Measurements from ENCODE around the gene SPATA1. TPM values are rescaled to one million over a fixed set of nuclear protein-coding genes. Genes with fewer than 3 reads are reported as not detected.

SPATA1 gene
- total and polyA plus RNA-seq, 2 of the 8 experiments (the other 6 are each of a cell fraction or from before 2014, with no cell fraction given), result 0.51 to 1.1 TPM

DNA sequence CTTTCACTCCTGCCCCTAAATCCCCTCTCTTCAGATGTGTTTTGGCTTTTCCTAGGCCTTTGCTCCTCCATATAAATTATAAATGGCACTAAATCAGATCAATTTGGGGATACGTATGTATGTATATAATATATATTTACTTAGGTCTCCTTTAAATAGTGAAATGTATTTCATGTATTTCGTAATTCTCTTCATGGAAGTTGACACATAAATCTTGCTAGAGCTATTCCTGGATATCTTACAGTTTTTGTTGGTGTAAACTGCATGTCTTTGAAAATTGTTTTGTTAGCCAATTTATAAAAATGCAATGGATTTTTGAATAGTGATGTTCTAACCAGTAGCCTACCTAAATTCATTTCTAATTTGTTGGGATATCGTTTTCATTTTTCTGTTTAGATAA lies 18.1 kb upstream of the SPATA1 start (continued):
- TF ChIP-seq MAFK (IDR thresholded peaks at IDR 0.05; ENCODE audit: low read depth, low read length) (no peak), SAP30 (IDR thresholded peaks at IDR 0.05; ENCODE audit: insufficient read depth, insufficient replicate concordance, low read length) (no peak), SIRT6 (IDR thresholded peaks at IDR 0.05; ENCODE audit: low read length) (no peak)
